Measurements from ENCODE around the gene COX7A2.

The COX7A2 gene

GRCh38 chr6:75224303-75224926, 19.2 kb downstream of the COX7A2 start:
- H3K36me3 Mint-ChIP-seq (ENCODE audit: low read depth): no peaks in the 10 kb centered on the region
- H3K27me3 Mint-ChIP-seq (ENCODE audit: low read depth): no peaks in the 10 kb centered on the region
- H3K4me3 Mint-ChIP-seq: no peak overlapping the region
- peak overlapping the region in 1 of 3 experiments; percentile 26 for H3K27ac Mint-ChIP-seq
- TF ChIP-seq CTCF (IDR thresholded peaks at IDR 0.05; ENCODE audit: unreplicated experiment in 3 of 3): no peak
- H3K4me1 Mint-ChIP-seq: peaks cover 26% of the 10 kb centered on the region
- peaks cover 2% of the 10 kb centered on the region for H3K9me3 Mint-ChIP-seq

DNA sequence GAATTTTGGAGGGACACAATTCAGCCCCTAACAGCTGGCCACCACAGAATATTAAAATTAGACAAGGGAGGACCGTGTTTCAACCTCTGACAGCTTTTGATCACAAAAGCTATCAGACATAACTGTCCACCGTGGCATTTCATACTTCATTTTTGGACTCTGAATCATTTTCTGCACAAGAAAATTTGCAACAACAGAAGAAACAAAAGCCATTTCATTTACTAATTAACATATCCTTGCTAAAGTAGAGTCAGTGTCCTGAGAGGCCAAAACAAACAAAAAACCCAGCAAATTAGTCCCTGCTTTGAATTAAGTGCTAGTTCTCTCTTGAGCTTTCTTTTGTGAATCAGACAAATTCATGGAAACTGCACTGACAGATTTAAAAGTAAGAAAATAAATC, 20.2 kb downstream of the COX7A2 start:
- Mint-ChIP-seq H3K27ac (peak overlapping the region in 2 of 3 experiments; percentile 3 to 12), H3K4me1 (peaks cover 30% of the 10 kb centered on the region), H3K4me3 (no peak overlapping the region), H3K36me3 (ENCODE audit: low read depth) (no peaks in the 10 kb centered on the region), H3K27me3 (ENCODE audit: low read depth) (no peaks in the 10 kb centered on the region), H3K9me3 (peaks cover 2% of the 10 kb centered on the region)
- TF ChIP-seq CTCF (IDR thresholded peaks at IDR 0.05; ENCODE audit: unreplicated experiment in 3 of 3): no peak

DNA sequence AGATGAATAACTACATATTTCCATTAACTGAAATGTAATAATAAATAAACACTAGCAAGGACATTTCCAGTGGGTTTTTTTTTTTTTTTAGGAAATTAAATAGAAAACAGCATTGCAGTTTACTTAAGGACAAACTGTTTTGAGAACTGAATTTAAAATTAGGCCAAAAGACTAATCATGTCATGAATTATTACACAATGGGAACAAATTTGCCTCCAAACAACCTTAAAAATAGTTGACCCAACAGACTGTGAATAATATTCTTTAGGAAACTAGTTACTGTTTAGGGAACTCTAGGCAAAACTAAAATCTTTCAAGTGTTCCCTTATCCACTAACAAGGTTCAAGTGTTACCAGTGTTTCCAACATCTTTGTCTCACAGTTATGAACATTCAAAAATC, 21.3 kb downstream of the COX7A2 start:
- Mint-ChIP-seq H3K36me3 (ENCODE audit: low read depth) (no peaks in the 10 kb centered on the region), H3K4me3 (no peak overlapping the region), H3K4me1 (peaks cover 36% of the 10 kb centered on the region), H3K27me3 (ENCODE audit: low read depth) (peaks cover 4% of the 10 kb centered on the region), H3K27ac (peak overlapping the region in 1 of 3 experiments; percentile 13), H3K9me3 (peaks cover under 1% of the 10 kb centered on the region)
- TF ChIP-seq CTCF (IDR thresholded peaks at IDR 0.05; ENCODE audit: unreplicated experiment in 3 of 3): no peak

- Mint-ChIP-seq H3K36me3 (ENCODE audit: low read depth) (no peaks in the 10 kb centered on the region), H3K27me3 (ENCODE audit: low read depth) (peaks cover 4% of the 10 kb centered on the region), H3K27ac (no peak overlapping the region), H3K4me3 (no peak overlapping the region), H3K9me3 (no peaks in the 10 kb centered on the region), H3K4me1 (peaks cover 40% of the 10 kb centered on the region)
- TF ChIP-seq CTCF (IDR thresholded peaks at IDR 0.05; ENCODE audit: unreplicated experiment in 3 of 3): no peak
These were observed 22.5 kb downstream of the COX7A2 start for GRCh38 chr6:75221116-75221515.

- Mint-ChIP-seq H3K4me1 (peaks cover 40% of the 10 kb centered on the region), H3K36me3 (ENCODE audit: low read depth) (no peaks in the 10 kb centered on the region), H3K4me3 (no peak overlapping the region), H3K27me3 (ENCODE audit: low read depth) (peaks cover 4% of the 10 kb centered on the region), H3K27ac (no peak overlapping the region), H3K9me3 (no peaks in the 10 kb centered on the region)
- TF ChIP-seq CTCF (IDR thresholded peaks at IDR 0.05; ENCODE audit: unreplicated experiment in 3 of 3): no peak
These were observed 23.2 kb downstream of the COX7A2 start for GRCh38 chr6:75220357-75220756.

- H3K36me3 Mint-ChIP-seq (ENCODE audit: low read depth): no peaks in the 10 kb centered on the region
- no peak overlapping the region for H3K4me3 Mint-ChIP-seq
- no peaks in the 10 kb centered on the region for H3K9me3 Mint-ChIP-seq
- peaks cover 36% of the 10 kb centered on the region for H3K4me1 Mint-ChIP-seq
- peaks cover 4% of the 10 kb centered on the region for H3K27me3 Mint-ChIP-seq (ENCODE audit: low read depth)
- TF ChIP-seq CTCF (IDR thresholded peaks at IDR 0.05; ENCODE audit: unreplicated experiment in 3 of 3): no peak
- peak overlapping the region in 1 of 3 experiments; percentile 2 for H3K27ac Mint-ChIP-seq
These were observed 24.3 kb downstream of the COX7A2 start for GRCh38 chr6:75219263-75219662.
